WI38 (cell line): Measurements from ENCODE around the gene DTX3.
"Not testable (repeated sequence)": the region's sequence is repeated elsewhere in the genome, so short reads cannot be mapped to it uniquely, and the experiment has no call there.

ENCODE experiments used
- H3K4me3 ChIP-seq: 2 replicates; pipeline ENCODE4 v1.5.1; 2011; ENCODE audit warnings: low read depth, mild to moderate bottlenecking, control low read depth, low read length
- CTCF ChIP-seq: IDR thresholded peaks from 2 replicates; pipeline ENCODE4 v1.5.1; 2012; ENCODE audit warnings: low read depth, mild to moderate bottlenecking, control low read depth, low read length

Gene DTX3

GRCh38 chr12:57637364-57637763 lies 32.7 kb downstream of the DTX3 start:
- H3K4me3 ChIP-seq, result no peak overlapping the region
- TF ChIP-seq CTCF, result no peak

- no peak overlapping the region for H3K4me3 ChIP-seq
Observed at GRCh38 chr12:57638096-57638495, 33.5 kb downstream of the DTX3 start.

GRCh38 chr12:57640175-57641042 lies 35.8 kb downstream of the DTX3 start:
- no peak overlapping the region for H3K4me3 ChIP-seq
- no peak for TF ChIP-seq CTCF

More at GRCh38 chr12:57638096-57638495, 33.5 kb downstream of the DTX3 start:
- TF ChIP-seq CTCF, result no peak

GRCh38 chr12:57641699-57642442 lies 37.2 kb downstream of the DTX3 start:
- no peak for TF ChIP-seq CTCF
- H3K4me3 ChIP-seq, result no peak overlapping the region

- not testable (repeated sequence) for H3K4me3 ChIP-seq
Observed at GRCh38 chr12:57645990-57646658, 41.5 kb downstream of the DTX3 start.

- H3K4me3 ChIP-seq, result not testable (repeated sequence)
Observed at GRCh38 chr12:57646659-57647049, 42.0 kb downstream of the DTX3 start.

- TF ChIP-seq CTCF, result no peak
- no peak overlapping the region for H3K4me3 ChIP-seq
Observed at GRCh38 chr12:57654042-57654441, 49.4 kb downstream of the DTX3 start.
